GM21423 (cell line): ENCODE data around the gene IFNA13.

Source experiments
- ATAC-seq: cut with Tn5 transposase; IDR thresholded peaks from one replicate; pipeline ENCODE4 v1.9.1; 2021; ENCODE audit warnings: mild to moderate bottlenecking, moderate library complexity; ENCODE audit not compliant: unreplicated experiment

The IFNA13 gene

GRCh38 chr9:21362287-21362686, 5.6 kb downstream of the IFNA13 start:
- ATAC-seq: no peak

DNA sequence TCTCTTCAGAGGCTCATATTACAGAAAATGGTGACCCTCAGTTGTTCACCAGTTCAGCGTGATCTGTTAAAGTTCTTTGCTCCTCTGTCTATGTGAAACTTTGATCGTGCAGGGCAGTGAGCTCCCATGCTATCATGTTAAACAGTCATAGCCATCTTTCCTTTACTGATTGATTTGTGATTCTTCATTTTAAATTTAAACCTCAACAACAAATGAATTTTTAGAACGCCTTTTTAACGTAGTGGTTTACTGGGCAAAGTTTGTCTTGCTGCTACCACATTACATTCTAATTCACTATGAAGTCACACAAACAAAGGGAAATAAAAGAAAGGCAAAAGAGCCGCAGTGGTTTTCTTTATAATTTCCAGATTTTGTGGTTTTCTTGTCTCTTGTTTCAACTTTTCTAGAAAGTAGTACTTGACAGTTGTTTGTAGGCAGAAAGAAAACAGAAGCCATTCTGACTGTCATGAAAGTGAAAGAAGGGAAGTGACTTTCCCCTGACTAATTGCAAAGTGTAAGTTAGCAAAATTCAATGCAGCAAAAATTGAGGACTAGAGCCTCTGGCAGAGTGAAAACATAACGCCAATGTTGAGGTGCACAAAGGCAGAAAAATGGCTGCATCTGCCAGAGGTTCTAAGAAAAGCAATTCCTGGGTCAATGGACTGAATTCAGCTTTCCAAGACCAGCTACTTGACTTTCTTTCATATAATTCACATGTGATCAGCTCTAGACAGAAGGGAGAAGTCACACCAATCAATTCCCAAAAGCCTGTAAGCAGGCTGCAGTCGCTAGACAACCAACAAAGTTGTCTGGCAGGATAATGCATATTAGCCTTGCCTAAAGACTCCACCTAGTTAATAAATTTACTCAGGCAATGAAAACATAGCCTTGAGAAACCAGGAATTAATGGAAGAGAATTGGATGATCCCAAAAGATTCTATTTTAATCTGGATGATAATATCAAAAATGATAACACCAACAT, 10.1 kb downstream of the IFNA13 start:
- ATAC-seq: peak; percentile 87

DNA sequence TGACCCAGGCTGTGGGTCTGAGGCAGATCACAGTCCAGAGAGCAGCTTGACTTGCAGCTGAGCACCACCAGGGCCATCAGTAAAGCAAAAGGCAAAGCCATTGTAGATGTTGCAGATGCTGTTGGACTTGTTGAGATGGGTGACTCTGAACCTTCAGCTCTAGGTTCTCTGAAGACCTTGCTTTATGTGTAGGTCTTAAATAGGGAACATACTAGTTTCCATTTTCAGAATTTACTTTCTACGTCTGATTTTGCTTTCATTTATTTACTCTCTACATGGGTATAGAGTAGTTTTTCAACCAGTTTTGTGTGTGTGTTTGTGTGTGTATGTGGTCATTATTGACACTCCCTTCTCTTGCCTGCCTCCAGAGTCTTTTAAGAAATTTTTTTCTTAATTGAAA, 17.1 kb downstream of the IFNA13 start, which contains the start of gene IFNA6:
TSS of gene IFNA6 (minus strand) at position 101 of the 400 bp plus-strand sequence. CDS start at position 101, 0 bp downstream.
- ATAC-seq: no peak

DNA sequence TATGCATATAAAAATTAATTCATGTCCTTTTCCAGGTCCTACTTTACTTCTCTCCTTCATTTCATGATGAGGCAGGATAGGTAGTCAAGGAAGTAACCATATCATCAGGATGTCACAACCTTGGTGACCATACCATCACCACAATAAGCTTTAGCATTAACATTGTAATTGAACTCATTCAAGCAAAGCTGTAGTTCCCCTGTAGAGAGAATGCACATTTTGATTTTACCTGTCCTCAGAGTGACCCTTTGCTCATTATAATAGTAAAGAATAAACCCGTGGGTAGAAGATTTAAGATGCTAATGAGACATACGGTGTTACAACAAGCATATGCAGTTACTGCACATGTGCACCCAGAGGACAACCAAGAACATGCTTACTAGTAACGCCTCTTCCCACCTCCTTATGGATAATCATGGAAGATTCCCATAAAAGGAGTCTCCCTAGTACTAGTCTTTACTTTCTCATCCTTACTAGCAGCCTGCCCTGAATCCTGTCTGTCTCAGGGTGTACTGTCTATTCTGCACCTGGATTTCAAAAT, 19.4 kb downstream of the IFNA13 start:
- ATAC-seq: no peak

DNA sequence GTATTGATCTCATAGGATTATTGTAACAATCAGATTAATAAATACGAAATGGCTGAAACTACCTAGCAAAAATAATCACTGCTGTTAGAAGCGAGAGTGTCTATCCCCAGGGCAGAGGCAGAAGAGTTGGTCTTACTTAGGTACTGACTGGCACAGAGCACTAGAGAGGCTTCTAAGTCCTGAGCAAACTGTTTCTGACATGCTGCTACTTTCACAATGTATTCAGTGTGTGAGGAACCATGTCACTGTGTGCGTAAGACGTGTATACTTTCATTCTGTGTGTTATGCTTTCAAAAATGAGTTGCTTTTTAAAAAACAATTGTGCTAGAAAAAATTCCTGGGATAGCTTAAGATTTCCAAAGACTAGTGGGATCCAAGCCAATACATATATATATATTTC, 27.1 kb downstream of the IFNA13 start:
- ATAC-seq: no peak

DNA sequence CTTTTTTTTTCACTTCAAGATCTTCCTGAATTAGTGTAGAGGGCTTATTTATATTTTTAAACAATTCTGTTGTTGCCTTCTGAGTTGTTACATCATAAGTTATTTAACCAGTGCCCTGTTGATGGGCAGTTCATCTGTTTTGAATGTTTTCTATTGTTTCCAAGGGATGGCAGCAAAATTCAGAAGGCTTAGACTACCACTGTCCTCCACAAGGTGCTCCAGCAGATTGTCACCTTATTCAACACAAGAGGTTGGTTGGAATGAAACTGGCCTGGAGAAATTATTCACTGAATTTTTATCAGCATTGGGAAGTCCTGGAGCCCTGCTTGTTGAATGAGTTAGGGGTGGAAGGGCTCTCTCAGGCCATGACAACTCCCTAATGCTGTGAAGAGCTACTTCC, 31.4 kb downstream of the IFNA13 start:
- ATAC-seq: no peak

DNA sequence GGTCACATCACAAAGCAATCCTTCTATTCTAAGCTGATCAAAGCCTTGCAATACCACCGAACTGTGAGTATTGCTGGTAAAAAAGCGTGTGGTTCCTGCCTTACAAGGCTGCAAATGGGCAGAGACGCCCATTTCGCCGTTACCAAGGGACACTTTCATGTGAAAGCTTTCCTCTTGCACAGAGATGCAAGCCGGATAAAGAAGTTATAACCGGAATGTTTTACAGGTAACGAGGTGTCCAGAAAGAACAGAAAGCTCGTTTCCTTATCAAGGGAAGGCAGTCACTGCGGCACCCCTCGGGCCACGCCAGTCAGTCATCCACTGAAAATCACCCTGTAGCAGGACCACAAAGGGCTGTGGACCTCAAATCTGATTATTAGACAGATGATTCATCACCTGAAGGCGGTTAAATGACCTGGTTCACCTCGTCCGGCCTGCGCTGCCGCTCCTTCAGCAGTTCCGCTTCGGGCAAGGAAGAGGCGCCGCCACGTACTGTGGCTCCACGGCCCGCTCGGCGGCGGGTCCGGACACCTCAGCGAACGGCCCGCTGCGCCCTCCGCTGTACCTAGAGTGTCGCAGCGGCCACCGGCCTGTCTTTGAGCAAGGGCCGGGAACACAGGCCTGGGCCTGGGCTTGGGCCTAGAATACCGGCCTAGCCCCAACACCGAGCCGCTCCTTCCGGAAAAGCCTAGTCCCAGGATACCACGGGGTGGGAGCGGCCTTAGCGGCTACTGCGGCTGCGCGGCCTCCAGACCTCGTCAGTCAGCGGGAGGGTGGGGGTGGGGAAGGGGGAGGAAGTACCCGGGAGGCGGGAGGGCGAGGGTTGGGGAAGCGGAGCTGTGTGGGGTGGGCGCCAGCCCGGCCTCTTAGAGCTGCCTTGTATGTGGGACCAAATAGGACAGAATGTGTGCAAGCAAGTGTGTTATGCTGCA, 32.9 kb downstream of the IFNA13 start, which contains the start of gene KLHL9:
TSS of gene KLHL9 (minus strand) at position 704 of the 932 bp plus-strand sequence. CDS start at position 159, 545 bp downstream.
- ATAC-seq: peak; percentile 84

GRCh38 chr9:21333226-21333625, 34.6 kb downstream of the IFNA13 start:
- no peak for ATAC-seq

DNA sequence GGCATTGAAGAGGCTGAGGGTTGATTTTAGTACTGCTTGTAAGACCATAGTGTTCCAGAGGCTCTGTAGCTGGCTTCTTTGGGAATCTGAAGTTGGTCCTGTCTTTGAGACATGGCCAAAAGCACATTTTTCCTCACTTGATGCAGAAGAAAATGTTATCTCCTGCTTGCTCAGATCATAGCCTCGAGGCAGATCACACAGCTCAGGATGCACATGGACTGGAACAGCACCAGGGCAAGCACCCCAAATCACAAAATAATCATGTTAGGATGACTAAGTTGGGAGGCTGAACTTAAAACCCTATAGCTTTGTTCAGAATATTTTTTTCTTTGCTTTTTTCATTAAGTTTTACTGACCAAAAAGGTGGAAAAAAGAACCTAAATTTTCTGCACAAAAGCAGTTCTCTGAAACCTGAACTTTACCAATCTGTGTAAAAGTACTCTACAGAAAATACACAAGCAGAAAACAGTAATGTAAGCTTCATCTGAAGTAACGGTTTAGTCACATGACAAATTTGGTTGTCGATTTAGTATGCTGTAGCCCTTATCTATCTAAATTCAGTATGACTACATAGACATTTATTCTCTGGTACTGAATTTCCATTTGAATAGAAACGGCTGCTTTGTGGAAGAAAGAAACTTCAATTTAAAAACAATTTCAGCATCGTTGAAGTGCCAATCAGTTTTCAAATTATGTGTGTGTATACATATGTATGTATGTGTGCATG, 36.0 kb downstream of the IFNA13 start:
- ATAC-seq: no peak

DNA sequence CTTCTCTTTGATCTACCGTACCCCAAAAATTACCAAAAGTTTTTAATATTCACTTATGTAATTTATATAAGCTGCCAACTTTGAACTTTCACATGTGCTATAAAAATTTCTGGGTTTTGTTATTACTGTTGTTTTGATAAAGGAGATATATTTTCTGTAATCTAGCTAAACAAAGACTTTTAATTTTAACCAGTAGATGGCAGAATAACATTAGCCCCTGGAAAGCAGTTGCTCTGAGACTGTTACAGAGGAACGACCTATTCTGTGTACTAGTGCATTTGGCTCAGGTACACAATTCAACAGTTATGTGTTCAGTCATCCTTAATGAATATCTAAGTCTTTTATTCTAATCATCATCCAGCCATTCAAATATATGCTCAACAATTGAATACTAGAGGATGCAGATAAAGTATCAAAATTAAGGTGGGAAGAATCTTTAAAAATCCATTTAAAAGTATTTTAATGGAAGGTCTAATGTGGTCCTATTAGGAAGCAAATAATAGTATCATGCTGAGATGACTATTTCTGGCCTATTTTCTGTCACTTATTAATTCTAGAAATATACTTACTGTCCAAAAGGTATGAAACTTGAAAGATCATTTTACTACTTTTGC, 41.2 kb downstream of the IFNA13 start:
- ATAC-seq: peak; percentile 79

DNA sequence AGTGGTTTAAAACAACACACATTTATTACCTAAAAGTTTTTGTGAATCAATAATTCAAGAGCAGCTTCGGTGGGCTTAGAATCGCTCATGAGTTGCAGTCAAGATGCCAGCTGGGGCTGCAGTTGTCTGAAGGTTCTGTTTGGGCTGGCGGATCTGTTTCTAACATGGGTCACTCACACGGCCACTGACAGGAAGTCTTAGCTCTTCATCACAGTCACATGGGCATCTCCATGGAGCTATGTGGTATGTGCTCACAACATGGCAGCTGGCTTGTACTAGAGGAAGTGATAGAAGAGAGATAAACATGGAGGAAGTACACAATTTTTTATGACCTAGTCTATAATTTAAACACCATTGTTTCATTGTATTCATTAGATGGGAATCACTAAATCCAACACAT, 43.8 kb downstream of the IFNA13 start:
- no peak for ATAC-seq

GRCh38 chr9:21322911-21323461, 44.9 kb downstream of the IFNA13 start:
- ATAC-seq: no peak

GRCh38 chr9:21320465-21320864, 47.4 kb downstream of the IFNA13 start:
- no peak for ATAC-seq

- peak; percentile 77 for ATAC-seq
Observed at GRCh38 chr9:21317956-21318923, 49.6 kb downstream of the IFNA13 start.
